HCT116 (cell line): ENCODE measurements around the gene DHX34. TPM values are rescaled to one million over a fixed set of nuclear protein-coding genes. Genes with fewer than 3 reads are reported as not detected.

Source experiments
- ATAC-seq: fragments of 200-7000 bp; cut with Tn5 transposase; 2 replicates; pipeline ENCODE4 v1.9.1; 2020; ENCODE audit warnings: mild to moderate bottlenecking, moderate library complexity
- BruUV-seq: library from RNA; stranded (reverse); fragments of 400-500 nt; replicated peaks from 2 replicates; lab custom pipeline; 2021; lab: Mats Ljungman, UMichigan
- CTCF ChIA-PET: fragments of 300-600 bp; sonication (Branson Sonifier 250); formaldehyde crosslinking; loops from one replicate; lab custom pipeline; 2021; ENCODE audit warnings: antibody characterized with exemption; lab: Charles Lee
- POLR2A ChIA-PET: fragments of 300-600, 350-600 bp; sonication (Branson Sonifier 250); formaldehyde crosslinking; loops from one replicate; lab custom pipeline; 2021; ENCODE audit warnings: antibody characterized with exemption; lab: Charles Lee
- RAD21 ChIA-PET, 2 experiments: fragments of 300-600 bp; sonication (Branson Sonifier 250); formaldehyde crosslinking; loops; one replicate each; lab custom pipeline; 2023; ENCODE audit warnings: low total read pairs in 2 of 2; ENCODE audit not compliant: uncharacterized antibody in 2 of 2, unreplicated experiment in 2 of 2, low non-redundant PET in 1 of 2; lab: Charles Lee
- DNase-seq: peaks from one replicate; pipeline ENCODE4 v3.0.0-alpha.2; 2010; ENCODE audit warnings: low read depth, low spot score
- H2AFZ ChIP-seq: fragments of 200-600 bp; shearing (Covaris generic), sonication (generic); 2 replicates; pipeline ENCODE4 v1.6.1; 2017; ENCODE audit warnings: low read depth, mixed run types, mixed read lengths, antibody characterized with exemption, low read length; ENCODE audit not compliant: poor library complexity, severe bottlenecking
- H3K27ac ChIP-seq: 2 replicates; pipeline ENCODE4 v1.5.1; 2012; ENCODE audit warnings: low read depth, low read length
- H3K27me3 ChIP-seq: fragments of 200-600 bp; sonication (generic); 2 replicates; pipeline ENCODE4 v1.6.1; 2016; ENCODE audit warnings: mixed run types, low read length, mixed read lengths; ENCODE audit not compliant: insufficient read depth
- H3K36me3 ChIP-seq, 2 experiments: fragments of 200-500 bp in 1 of 2; fragments of 200-600 bp in 1 of 2; sonication (Bioruptor generic) in 1 of 2; sonication (generic) in 1 of 2; 2 replicates each; pipeline versions ENCODE4 v1.5.1 to v1.6.1; 2014 to 2016; ENCODE audit warnings: low read length in 2 of 2, inconsistent platforms in 1 of 2, mixed read lengths in 1 of 2, mixed run types in 1 of 2; ENCODE audit not compliant: insufficient read depth in 2 of 2, control insufficient read depth in 1 of 2
- H3K4me1 ChIP-seq, 2 experiments: fragments of 200-600 bp in 1 of 2; sonication (generic) in 1 of 2; 2 replicates each; pipeline versions ENCODE4 v1.5.1 to v1.6.1; 2012 to 2017; ENCODE audit warnings: low read length in 2 of 2, inconsistent platforms in 1 of 2, mild to moderate bottlenecking in 1 of 2, mixed read lengths in 1 of 2, mixed run types in 1 of 2, moderate library complexity in 1 of 2; ENCODE audit not compliant: insufficient read depth in 2 of 2, control insufficient read depth in 1 of 2
- H3K4me2 ChIP-seq: fragments of 200-600 bp; sonication (generic); 2 replicates; pipeline ENCODE4 v1.6.1; 2017; ENCODE audit warnings: mixed run types, low read length, mixed read lengths
- H3K4me3 ChIP-seq, 2 experiments: fragments of 200-600 bp in 1 of 2; sonication (generic) in 1 of 2; replicated peaks in 1 of 2; 2 replicates each; pipeline ENCODE4 v1.5.1; 2011 to 2016; ENCODE audit warnings: low read length in 2 of 2, control low read depth in 1 of 2, low read depth in 1 of 2, mild to moderate bottlenecking in 1 of 2, mixed read lengths in 1 of 2, mixed run types in 1 of 2
- H3K79me2 ChIP-seq: fragments of 200-600 bp; sonication (generic); 2 replicates; pipeline ENCODE4 v1.6.1; 2017; ENCODE audit warnings: mild to moderate bottlenecking, mixed run types, low read length, moderate library complexity, mixed read lengths; ENCODE audit not compliant: insufficient read depth
- H3K9ac ChIP-seq: fragments of 200-600 bp; sonication (generic); 2 replicates; pipeline ENCODE4 v1.6.1; 2016; ENCODE audit warnings: low read length, mixed read lengths
- H3K9me2 ChIP-seq: fragments of 200-600 bp; sonication (generic), shearing (Covaris generic); 2 replicates; pipeline ENCODE4 v1.6.1; 2017; ENCODE audit warnings: mixed run types, mild to moderate bottlenecking, moderate library complexity; ENCODE audit not compliant: insufficient read depth
- H3K9me3 ChIP-seq, 2 experiments: fragments of 200-500 bp in 1 of 2; fragments of 200-600 bp in 1 of 2; sonication (Bioruptor generic) in 1 of 2; sonication (generic) in 1 of 2; 2 replicates each; pipeline ENCODE4 v1.6.1; 2014 to 2017; ENCODE audit warnings: low read length in 2 of 2, mixed read lengths in 2 of 2, inconsistent platforms in 1 of 2, low read depth in 1 of 2, mild to moderate bottlenecking in 1 of 2, mixed run types in 1 of 2, moderate library complexity in 1 of 2; ENCODE audit not compliant: control insufficient read depth in 1 of 2, insufficient read depth in 1 of 2
- H4K20me1 ChIP-seq: fragments of 200-600 bp; sonication (generic), shearing (Covaris generic); 2 replicates; pipeline ENCODE4 v1.6.1; 2017; ENCODE audit warnings: mixed run types, mild to moderate bottlenecking, moderate library complexity; ENCODE audit not compliant: insufficient read depth
- ATF3 ChIP-seq: IDR thresholded peaks from 2 replicates; pipeline ENCODE4 v1.6.1; 2012
- CTCF ChIP-seq, 3 experiments: fragments of 200-600 bp in 1 of 3; sonication (generic) in 1 of 3; IDR thresholded peaks in 2 of 3; conservative IDR thresholded peaks in 1 of 3; 2 replicates each; pipeline ENCODE4 v1.5.1; 2012 to 2017; ENCODE audit warnings: low read depth in 2 of 3, low read length in 2 of 3, antibody characterized with exemption in 1 of 3, borderline replicate concordance in 1 of 3, control low read depth in 1 of 3, mild to moderate bottlenecking in 1 of 3, mixed read lengths in 1 of 3, mixed run types in 1 of 3, moderate library complexity in 1 of 3; ENCODE audit not compliant: insufficient read depth in 1 of 3
- MAX ChIP-seq: IDR thresholded peaks from 2 replicates; pipeline ENCODE4 v1.6.1; 2012
- REST ChIP-seq: IDR thresholded peaks from 2 replicates; pipeline ENCODE4 v1.6.1; 2012; ENCODE audit warnings: low read depth
- SRF ChIP-seq: IDR thresholded peaks from 2 replicates; pipeline ENCODE4 v1.6.1; 2012; ENCODE audit warnings: low read depth
- intact Hi-C: fragments of 100-400 bp; cut with micrococcal nuclease; formaldehyde crosslinking; loops from 2 replicates; pipeline ENCODE4 v1.10.0; 2022
- total RNA-seq: library from RNA; stranded (reverse); gene quantifications from one replicate; pipeline ENCODE4 v1.2.1, GENCODE V29; 2021; ENCODE audit not compliant: unreplicated experiment

DHX34 gene
- total RNA-seq, 1 experiment from 2014 or later: 30.5 TPM

- no peak for TF ChIP-seq MAX
- TF ChIP-seq SRF: no peak
- TF ChIP-seq REST: no peak
- TF ChIP-seq CTCF (IDR thresholded peaks at IDR 0.05 in 2 of 3, conservative IDR thresholded peaks at IDR 0.05 in 1 of 3; ENCODE audit: borderline replicate concordance in 1 of 3, insufficient read depth in 1 of 3, low read depth in 2 of 3, low read length in 2 of 3): no peak
- no peak for TF ChIP-seq ATF3
- Histone ChIP-seq H3K9ac (no peak overlapping the region), H3K79me2 (peaks cover 58% of the 10 kb centered on the region), H3K4me3 (no peak overlapping the region), H3K4me1 (no peaks in the 10 kb centered on the region), H3K9me3 (no peaks in the 10 kb centered on the region), H3K27ac (no peak overlapping the region), H2AFZ (no peak overlapping the region), H4K20me1 (no peaks in the 10 kb centered on the region), H3K36me3 (peaks cover 46 to 69% of the 10 kb centered on the region in 2 experiments), H3K9me2 (no peaks in the 10 kb centered on the region), H3K4me2 (no peak overlapping the region), H3K27me3 (no peaks in the 10 kb centered on the region)
- ChIA-PET POLR2A (no interaction called here), CTCF (interaction anchor here (2.4 kb wide), 1 partner anchor 13 kb away, joined by 12 read pairs; the partner anchor contains the start of gene DHX34), RAD21 (no interaction called here)
- intact Hi-C loops: no loop called here
- no peak for DNase-seq
- no TSS peak for BruUV-seq
- no peak for ATAC-seq
Measured at GRCh38 chr19:47362321-47362720, 13.2 kb downstream of the DHX34 start.
